Lower leg skin (tissue), 4 donors: ENCODE data around the gene PDE4DIP. TPM values are rescaled to one million over a fixed set of nuclear protein-coding genes. Genes with fewer than 3 reads are reported as not detected.
"Not testable (repeated sequence)": the region's sequence is repeated elsewhere in the genome, so short reads cannot be mapped to it uniquely, and the experiment has no call there.

Experiments used
- DNase-seq, 2 donors: peaks; one replicate each; pipeline ENCODE4 v3.0.0-alpha.2; 2019; ENCODE audit warnings: low spot score in 2 of 2
- H3K4me3 ChIP-seq: fragments of 200-600 bp; sonication (generic); 2 replicates; pipeline ENCODE4 v1.5.1; 2017; ENCODE audit warnings: mild to moderate bottlenecking, low read depth; ENCODE audit not compliant: poor library complexity, severe bottlenecking
- WGBS, 2 donors: methylation state at CpG; one replicate each; pipeline ENCODE4 v1.1.5; 2018; 5-methylcytosine and 5-hydroxymethylcytosine counted together
- intact Hi-C: fragments of 100-400 bp; cut with DNase I; formaldehyde crosslinking; loops from one replicate; pipeline ENCODE4 v1.15.0; 2023; ENCODE audit warnings: low total_unique reads
- total RNA-seq, 4 donors: library from RNA; depleted of rRNA; stranded (reverse); fragments of >200 nt; gene quantifications; one replicate each; pipeline ENCODE4 v1.1.0, GENCODE V29; 2016

Gene PDE4DIP
- total RNA-seq: 100 to 1,000 TPM in 1 of 4 donors, 10 to 100 TPM in 3; 44.1 to 101 (median 60.6) TPM

DNA sequence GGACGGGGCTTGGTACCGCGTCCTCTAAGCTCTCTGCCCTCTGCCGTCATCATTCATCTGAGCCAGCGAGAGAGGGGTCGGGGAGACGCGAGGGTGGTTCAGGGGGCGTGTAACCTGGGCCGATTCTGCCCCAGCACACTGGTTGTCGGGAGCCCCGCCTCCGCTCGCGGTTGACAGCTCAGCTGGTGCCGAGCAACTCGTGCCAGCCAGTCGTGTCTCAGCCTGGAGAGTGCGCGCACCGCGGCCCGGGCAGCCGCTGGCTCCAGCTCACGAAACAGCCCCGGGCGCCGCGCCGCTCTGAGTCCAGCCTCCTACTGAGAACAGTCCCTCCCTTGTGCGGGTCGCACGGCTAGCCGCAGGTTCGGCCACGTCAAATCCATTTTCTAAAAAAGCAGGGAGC is at the start of gene PDE4DIP:
Gene PDE4DIP, plus strand, starts transcription at position 209 of the 400 bp plus-strand sequence. CDS start 347 bp downstream, outside the sequence.
- H3K4me3 ChIP-seq, intact Hi-C loops, DNase-seq: not testable (repeated sequence)
- no CpG with 5 or more reads among the region's 36 CpGs for WGBS, 2 donors

DNA sequence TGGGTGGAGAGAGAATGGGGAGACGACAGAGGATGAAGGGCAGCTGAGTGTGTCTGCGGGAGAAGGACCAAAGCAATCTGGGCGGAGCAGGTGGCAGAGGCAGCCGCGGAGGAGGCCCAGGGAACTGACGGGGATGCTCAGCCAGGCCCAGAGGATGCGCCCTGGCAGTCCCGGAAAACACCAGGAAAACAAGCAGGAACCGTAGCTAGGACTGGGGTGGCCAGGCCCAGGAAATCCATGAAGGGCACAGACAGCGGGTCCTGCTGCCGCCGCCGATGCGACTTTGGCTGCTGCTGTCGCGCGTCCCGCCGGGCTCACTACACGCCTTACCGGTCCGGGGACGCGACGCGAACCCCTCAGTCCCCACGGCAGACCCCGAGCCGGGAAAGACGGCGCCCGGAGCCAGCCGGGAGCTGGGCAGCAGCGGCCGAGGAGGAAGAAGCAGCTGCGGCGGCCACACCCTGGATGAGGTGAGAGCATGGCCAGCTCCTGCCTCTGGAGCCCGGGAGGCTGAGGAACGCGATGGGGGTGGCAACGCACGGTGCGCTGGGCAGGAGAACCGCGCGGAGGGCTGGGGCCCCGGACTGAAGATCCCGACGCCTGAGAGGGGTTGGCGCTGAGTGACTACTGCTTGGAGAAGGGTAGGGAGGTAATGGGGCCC is 35.8 kb upstream of the PDE4DIP start:
- intact Hi-C loops, H3K4me3 ChIP-seq, DNase-seq: not testable (repeated sequence)
- no CpG with 5 or more reads among the region's 50 CpGs for WGBS, 2 donors

DNA sequence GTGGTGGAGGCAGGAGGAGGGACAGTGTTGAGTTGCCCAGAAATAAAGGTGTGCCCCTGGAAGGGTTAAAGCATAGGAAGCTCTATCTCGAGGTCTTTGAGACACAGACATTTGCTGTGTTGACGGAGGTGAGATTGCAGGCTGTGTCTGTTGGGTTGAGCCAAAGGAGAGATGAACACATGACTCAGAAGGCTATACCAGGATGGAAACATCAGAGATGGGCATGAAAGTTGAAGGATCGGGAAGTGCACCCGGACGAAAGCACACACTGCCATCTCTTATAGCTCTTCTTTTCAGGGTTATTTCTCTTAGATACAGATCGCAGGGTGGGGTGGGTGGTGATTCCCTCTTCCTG is 35.3 kb upstream of the PDE4DIP start:
- H3K4me3 ChIP-seq, DNase-seq, intact Hi-C loops: not testable (repeated sequence)
- no CpG with 5 or more reads among the region's 6 CpGs for WGBS, 2 donors

DNA sequence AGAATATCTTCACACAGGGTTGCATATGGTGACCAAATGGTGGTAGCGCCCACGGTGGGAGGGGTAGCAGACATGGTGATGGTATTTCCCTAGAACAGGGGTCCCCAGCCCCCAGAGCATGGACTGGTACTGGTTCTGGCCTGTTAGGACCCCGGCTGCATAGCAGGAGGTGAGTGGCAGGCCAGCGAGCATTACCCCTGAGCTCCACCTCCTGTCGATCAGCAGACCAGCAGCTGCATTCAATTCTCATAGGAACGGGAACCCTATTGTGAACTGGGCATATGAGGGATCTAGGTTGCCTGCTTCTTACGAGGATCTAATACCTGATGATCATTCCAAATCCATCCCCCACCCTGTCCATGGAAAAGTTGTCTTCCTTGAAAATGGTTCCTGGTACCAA is 22.0 kb upstream of the PDE4DIP start:
- DNase-seq, intact Hi-C loops, H3K4me3 ChIP-seq: not testable (repeated sequence)
- WGBS, 2 donors: 100% methylated on average over 1 of the region's 7 CpGs; no CpG with 5 or more reads in 1 of the 2 donors

DNA sequence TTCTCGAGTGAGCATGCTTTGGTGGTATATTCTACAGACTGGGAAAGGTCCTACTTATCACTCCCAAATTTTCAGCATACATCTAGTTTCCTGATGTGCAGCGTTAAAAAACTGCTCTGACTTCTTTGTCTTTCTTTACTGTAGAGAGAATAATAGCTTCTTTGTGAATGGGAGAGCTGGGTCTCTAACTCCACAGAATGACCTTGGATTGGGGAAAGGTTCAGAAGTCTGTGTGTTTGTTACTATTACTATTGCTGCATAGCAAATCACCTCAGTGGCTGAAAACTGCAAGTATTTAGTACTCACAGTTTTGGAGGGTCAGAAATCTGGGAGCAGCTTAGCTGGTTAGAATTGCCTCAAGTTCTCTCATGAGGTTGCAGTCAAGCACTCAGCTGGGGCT is 20.4 kb upstream of the PDE4DIP start:
- WGBS, 2 donors: 86% methylated on average over 1 of the region's 2 CpGs; no CpG with 5 or more reads in 1 of the 2 donors

DNA sequence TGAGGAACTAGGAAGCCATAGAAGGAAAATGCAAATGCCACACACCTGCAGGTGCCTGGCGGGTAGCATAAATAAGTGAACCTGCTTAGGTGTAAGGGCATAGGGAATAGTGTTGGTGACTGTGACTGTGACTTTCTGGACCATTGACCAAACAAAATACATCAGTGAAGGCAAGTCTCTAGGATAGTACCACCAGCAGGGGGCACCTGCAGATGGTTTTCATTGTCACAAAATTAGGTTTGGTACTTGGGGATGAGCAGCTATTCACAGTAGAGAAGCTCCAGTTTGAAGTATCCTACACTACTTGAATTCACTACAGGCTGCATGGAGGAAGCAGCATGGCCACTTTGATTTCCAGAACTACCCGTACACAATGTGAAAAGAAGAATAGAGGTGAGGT is 19.2 kb upstream of the PDE4DIP start:
- H3K4me3 ChIP-seq, intact Hi-C loops, DNase-seq: not testable (repeated sequence)
- WGBS, 2 donors: no CpG with 5 or more reads among the region's 2 CpGs

More for the DNA sequence above, 20.4 kb upstream of the PDE4DIP start:
- H3K4me3 ChIP-seq, DNase-seq, intact Hi-C loops: not testable (repeated sequence)

DNA sequence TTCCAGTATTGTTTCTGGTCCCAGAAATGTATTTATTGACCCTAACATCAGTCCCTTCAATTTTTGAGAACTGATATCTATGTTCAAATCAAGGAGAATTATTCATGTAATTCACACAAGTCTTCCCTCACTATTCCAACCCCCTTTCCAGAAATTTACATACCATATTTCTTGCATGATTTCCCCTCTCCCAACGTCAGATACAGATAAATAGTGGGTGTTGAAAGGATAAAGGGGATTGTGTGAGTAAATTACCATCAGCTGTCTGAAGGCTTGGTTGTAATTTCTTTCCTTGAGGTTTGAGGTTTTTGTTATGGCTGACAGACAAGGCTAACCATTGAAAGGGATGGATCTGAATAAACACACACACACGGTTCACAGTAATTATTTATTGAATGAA is 15.7 kb upstream of the PDE4DIP start:
- intact Hi-C loops, DNase-seq, H3K4me3 ChIP-seq: not testable (repeated sequence)
- 11 to 20% methylated on average over 1 of the region's 2 CpGs for WGBS, 2 donors

DNA sequence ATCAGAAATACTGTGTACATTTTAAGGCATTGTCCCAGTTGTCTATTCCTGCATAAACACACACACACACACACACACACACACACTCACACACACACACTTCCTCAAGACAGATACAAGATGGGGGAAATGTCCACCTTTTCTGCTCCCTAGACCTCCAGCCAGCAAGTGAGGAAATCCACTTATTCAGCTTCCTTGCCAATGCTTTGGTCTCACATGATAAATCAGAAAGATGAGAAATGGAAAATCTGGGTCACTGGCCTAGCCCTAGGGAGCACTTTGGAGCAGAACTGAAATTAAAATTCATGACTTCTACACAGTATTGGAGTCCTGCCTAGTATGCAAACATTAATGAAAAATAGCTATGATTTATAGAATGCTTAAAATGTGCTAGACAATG is 15.3 kb upstream of the PDE4DIP start:
- H3K4me3 ChIP-seq, intact Hi-C loops, DNase-seq: not testable (repeated sequence)

DNA sequence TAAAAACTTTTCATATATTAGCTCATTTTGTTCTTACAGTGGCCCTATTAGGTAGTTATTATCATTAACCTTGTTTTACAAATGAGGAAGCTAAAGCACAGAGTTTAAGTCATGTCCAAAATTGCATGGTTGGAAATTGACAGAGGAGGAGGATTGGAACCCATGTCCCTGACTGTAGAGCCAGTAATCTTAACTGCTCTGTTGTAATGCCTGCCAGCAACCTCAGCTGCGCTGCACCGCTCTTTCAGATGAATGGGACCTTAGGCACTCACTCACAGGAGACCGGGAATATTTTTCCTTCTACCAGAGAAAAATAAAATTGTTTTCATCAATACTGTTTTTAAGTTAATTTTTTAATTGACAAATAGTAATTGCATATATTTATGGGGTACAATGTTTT is 14.9 kb upstream of the PDE4DIP start:
- H3K4me3 ChIP-seq, DNase-seq, intact Hi-C loops: not testable (repeated sequence)
- no CpG with 5 or more reads among the region's 3 CpGs for WGBS, 2 donors

DNA sequence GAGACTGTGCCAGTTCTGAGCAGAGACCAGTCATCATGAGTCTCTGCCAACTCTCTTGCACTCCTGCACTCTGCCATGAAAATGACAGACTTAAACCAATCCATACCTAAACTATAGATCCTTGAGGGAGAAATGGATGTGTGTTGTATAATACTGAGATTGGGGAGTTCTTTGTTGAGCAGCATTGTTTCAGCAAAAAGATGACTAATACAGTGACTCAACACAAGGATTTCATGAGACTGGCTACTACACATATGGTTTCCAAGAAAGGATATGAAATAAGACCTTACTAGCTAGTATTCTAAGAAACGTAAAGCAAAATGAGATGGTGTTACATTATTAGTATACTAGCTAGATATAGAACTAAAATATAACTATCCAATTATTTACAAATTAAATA is 3.0 kb upstream of the PDE4DIP start:
- H3K4me3 ChIP-seq, DNase-seq, intact Hi-C loops: not testable (repeated sequence)
- no CpG with 5 or more reads among the region's 1 CpG for WGBS, 2 donors

DNA sequence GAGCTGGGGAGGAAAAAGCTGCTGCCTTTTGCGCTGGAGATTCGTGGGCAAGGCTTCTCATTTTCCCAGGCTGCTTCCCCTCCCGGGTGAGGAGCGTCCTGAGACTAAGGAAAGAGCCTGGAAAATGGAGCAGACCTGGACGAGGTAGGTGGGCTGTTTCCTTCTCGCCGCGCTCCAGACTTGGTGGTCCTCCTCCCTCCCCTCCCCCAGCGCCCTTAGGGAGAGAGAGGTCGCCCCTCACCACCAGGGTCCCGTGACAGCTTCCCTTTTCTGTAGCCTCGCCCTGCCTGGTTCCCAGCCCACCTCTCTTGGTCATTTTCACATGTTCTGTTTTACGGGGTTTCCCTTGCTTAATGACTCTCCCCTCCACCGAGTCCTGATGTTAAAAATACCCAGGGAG is 423 bp downstream of the PDE4DIP start:
- H3K4me3 ChIP-seq, intact Hi-C loops, DNase-seq: not testable (repeated sequence)
- no CpG with 5 or more reads among the region's 14 CpGs for WGBS, 2 donors

DNA sequence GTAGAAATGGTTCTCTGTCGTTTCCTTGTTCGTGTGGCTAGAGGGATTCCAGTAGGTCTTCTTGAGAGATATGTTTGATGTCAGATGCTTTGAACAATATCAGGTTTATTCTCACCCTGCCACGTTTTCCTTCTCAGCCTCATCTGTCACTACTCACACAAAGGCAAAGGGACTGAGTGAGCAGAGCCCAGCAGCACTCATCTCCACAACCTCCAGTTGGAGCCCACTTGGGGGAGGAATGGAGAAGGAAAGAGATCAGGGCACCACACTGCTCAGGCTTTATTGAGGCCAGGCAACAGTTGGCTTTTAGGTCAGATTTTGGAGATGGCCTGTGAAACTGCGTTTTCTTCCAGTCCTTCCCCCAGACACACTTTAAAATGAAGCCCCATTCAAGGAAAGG is 840 bp downstream of the PDE4DIP start:
- intact Hi-C loops, H3K4me3 ChIP-seq, DNase-seq: not testable (repeated sequence)
- no CpG with 5 or more reads among the region's 4 CpGs for WGBS, 2 donors

DNA sequence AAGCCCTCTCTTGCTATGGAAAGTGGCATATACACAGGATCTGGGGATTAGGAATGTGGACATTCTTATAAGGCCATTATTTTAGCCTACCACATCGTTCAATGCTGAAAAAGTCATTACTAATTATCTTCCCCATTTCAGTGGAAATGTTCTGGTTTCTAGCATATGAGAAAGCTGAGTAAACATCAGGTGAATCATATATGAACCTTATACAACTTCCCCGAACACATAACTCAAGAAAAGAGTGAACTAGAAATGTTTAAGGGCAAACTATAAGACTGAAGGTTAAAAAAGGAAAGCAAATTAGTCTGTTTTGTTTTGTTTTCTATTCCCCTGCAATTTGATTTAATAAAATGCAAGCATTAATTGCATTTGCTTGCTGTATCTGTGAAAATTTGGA is 6.1 kb downstream of the PDE4DIP start:
- H3K4me3 ChIP-seq, DNase-seq, intact Hi-C loops: not testable (repeated sequence)
- WGBS, 2 donors: no CpG with 5 or more reads among the region's 2 CpGs

DNA sequence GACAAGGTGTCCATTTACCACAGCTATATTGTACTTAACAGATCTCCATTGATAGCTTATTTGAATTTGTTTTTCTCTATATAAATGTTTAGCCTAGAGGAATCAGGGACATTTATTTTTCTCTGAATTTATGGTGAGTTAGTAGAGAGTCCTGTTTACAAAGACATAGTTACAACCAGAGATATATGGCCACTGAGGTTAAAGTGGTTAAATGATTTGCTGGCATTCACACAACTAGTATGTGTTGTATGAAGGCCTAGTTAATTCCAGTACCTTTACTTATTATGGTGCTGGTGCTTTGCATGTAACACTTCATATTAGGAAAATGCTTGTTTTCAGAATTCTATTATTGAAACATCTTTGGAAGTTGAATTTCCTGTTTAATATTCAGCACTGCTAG is 6.6 kb downstream of the PDE4DIP start:
- intact Hi-C loops, H3K4me3 ChIP-seq: not testable (repeated sequence)

DNA sequence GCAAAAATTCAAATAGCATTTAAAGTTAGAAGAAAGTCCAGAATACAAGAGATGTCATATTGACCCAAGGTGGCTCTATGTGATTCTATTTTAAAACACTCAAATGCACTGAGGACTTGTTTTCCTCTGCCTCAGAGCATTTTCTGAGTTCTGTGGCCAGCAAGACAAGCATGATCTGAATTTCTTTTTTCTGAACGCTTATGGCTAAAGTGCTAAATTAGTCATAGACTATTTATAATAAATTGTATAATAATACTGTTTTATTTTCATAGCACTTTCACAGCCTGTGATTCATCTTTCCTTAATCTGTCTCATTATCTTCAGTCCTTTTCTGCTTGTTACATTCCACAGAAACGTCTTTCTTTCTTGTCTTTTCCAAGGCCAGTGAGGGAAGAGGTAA is 7.5 kb downstream of the PDE4DIP start:
- H3K4me3 ChIP-seq, intact Hi-C loops, DNase-seq: not testable (repeated sequence)
- no CpG with 5 or more reads among the region's 2 CpGs for WGBS, 2 donors

More for the DNA sequence above, 6.6 kb downstream of the PDE4DIP start:
- DNase-seq: not testable (repeated sequence)

DNA sequence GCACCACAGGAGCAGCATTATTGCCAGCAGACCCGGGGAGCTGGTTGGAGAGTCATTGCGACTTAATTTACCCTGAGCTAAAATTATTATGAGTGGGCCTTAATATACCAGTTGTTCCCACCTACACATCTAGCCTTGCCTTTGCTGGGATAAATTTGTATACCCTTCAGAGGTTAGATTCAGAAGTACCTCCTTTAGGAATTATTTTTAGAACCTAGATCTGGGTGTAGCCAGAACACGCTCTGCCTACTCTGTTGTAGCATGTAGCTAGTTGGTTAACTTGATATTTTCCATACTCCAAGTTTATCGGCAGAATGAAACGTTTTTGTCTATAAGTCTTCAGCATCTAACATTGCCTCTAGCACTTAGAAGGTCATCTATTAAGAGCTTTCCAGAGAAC is 9.1 kb downstream of the PDE4DIP start:
- intact Hi-C loops, H3K4me3 ChIP-seq, DNase-seq: not testable (repeated sequence)
- no CpG with 5 or more reads among the region's 5 CpGs for WGBS, 2 donors
